ENCODE measurements around the gene KRT76.

KRT76 gene

GRCh38 chr12:52818388-52818787, 41.2 kb upstream of the KRT76 start:
- no peaks in the 10 kb centered on the region for H3K9me3 ChIP-seq (replicated peaks; ENCODE audit: low read length)
- H3K27me3 ChIP-seq (ENCODE audit: control insufficient read depth, insufficient read depth, low read length), result peaks cover 61% of the 10 kb centered on the region
- H3K9ac ChIP-seq (ENCODE audit: low read depth, low read length), result no peak overlapping the region
- no peak overlapping the region for H3K4me3 ChIP-seq (ENCODE audit: low read length)
- no peak overlapping the region for H3K4me2 ChIP-seq (ENCODE audit: low read length)
- H3K36me3 ChIP-seq (ENCODE audit: insufficient read depth, low read length), result no peaks in the 10 kb centered on the region
- no peaks in the 10 kb centered on the region for H3K4me1 ChIP-seq (ENCODE audit: control insufficient read depth, insufficient read depth, low read length)

GRCh38 chr12:52817699-52818238, 40.6 kb upstream of the KRT76 start:
- Histone ChIP-seq H3K4me1 (ENCODE audit: control insufficient read depth, insufficient read depth, low read length) (no peaks in the 10 kb centered on the region), H3K36me3 (ENCODE audit: insufficient read depth, low read length) (no peaks in the 10 kb centered on the region), H3K4me3 (ENCODE audit: low read length) (no peak overlapping the region), H3K9me3 (replicated peaks; ENCODE audit: low read length) (no peaks in the 10 kb centered on the region), H3K27me3 (ENCODE audit: control insufficient read depth, insufficient read depth, low read length) (peaks cover 61% of the 10 kb centered on the region), H3K4me2 (ENCODE audit: low read length) (no peak overlapping the region), H3K9ac (ENCODE audit: low read depth, low read length) (no peak overlapping the region)

- Histone ChIP-seq H3K4me1 (ENCODE audit: control insufficient read depth, insufficient read depth, low read length) (no peaks in the 10 kb centered on the region), H3K4me3 (ENCODE audit: low read length) (no peak overlapping the region), H3K4me2 (ENCODE audit: low read length) (no peak overlapping the region), H3K9me3 (replicated peaks; ENCODE audit: low read length) (no peaks in the 10 kb centered on the region), H3K9ac (ENCODE audit: low read depth, low read length) (no peak overlapping the region), H3K36me3 (ENCODE audit: insufficient read depth, low read length) (no peaks in the 10 kb centered on the region), H3K27me3 (ENCODE audit: control insufficient read depth, insufficient read depth, low read length) (peaks cover 61% of the 10 kb centered on the region)
Observed at GRCh38 chr12:52817003-52817698, 40.0 kb upstream of the KRT76 start.

- Histone ChIP-seq H3K27me3 (ENCODE audit: control insufficient read depth, insufficient read depth, low read length) (peaks cover 61% of the 10 kb centered on the region), H3K9ac (ENCODE audit: low read depth, low read length) (no peak overlapping the region), H3K9me3 (replicated peaks; ENCODE audit: low read length) (no peaks in the 10 kb centered on the region), H3K36me3 (ENCODE audit: insufficient read depth, low read length) (no peaks in the 10 kb centered on the region), H3K4me1 (ENCODE audit: control insufficient read depth, insufficient read depth, low read length) (no peaks in the 10 kb centered on the region), H3K4me2 (ENCODE audit: low read length) (no peak overlapping the region), H3K4me3 (ENCODE audit: low read length) (no peak overlapping the region)
Observed at GRCh38 chr12:52815676-52816588, 38.8 kb upstream of the KRT76 start.

- no peak overlapping the region for H3K4me2 ChIP-seq (ENCODE audit: low read length)
- no peaks in the 10 kb centered on the region for H3K36me3 ChIP-seq (ENCODE audit: insufficient read depth, low read length)
- no peak overlapping the region for H3K4me3 ChIP-seq (ENCODE audit: low read length)
- peaks cover 58% of the 10 kb centered on the region for H3K27me3 ChIP-seq (ENCODE audit: control insufficient read depth, insufficient read depth, low read length)
- no peak overlapping the region for H3K9ac ChIP-seq (ENCODE audit: low read depth, low read length)
- H3K9me3 ChIP-seq (replicated peaks; ENCODE audit: low read length), result no peaks in the 10 kb centered on the region
- no peaks in the 10 kb centered on the region for H3K4me1 ChIP-seq (ENCODE audit: control insufficient read depth, insufficient read depth, low read length)
Observed at GRCh38 chr12:52815161-52815560, 38.0 kb upstream of the KRT76 start.

GRCh38 chr12:52814710-52815155, 37.6 kb upstream of the KRT76 start:
- Histone ChIP-seq H3K4me1 (ENCODE audit: control insufficient read depth, insufficient read depth, low read length) (no peaks in the 10 kb centered on the region), H3K9me3 (replicated peaks; ENCODE audit: low read length) (no peaks in the 10 kb centered on the region), H3K9ac (ENCODE audit: low read depth, low read length) (no peak overlapping the region), H3K4me2 (ENCODE audit: low read length) (no peak overlapping the region), H3K27me3 (ENCODE audit: control insufficient read depth, insufficient read depth, low read length) (peaks cover 58% of the 10 kb centered on the region), H3K4me3 (ENCODE audit: low read length) (no peak overlapping the region), H3K36me3 (ENCODE audit: insufficient read depth, low read length) (no peaks in the 10 kb centered on the region)

GRCh38 chr12:52813885-52814709, 37.0 kb upstream of the KRT76 start, which contains the start of gene KRT4:
KRT4 (minus strand) TSS chr12:52814116; CDS start chr12:52814058, 58 bp downstream.
- Histone ChIP-seq H3K36me3 (ENCODE audit: insufficient read depth, low read length) (no peaks in the 10 kb centered on the region), H3K9ac (ENCODE audit: low read depth, low read length) (no peak within 1 kb of the TSS), H3K27me3 (ENCODE audit: control insufficient read depth, insufficient read depth, low read length) (peaks cover 64% of the 10 kb centered on the region), H3K4me2 (ENCODE audit: low read length) (no peak within 1 kb of the TSS), H3K4me3 (ENCODE audit: low read length) (no peak within 1 kb of the TSS), H3K9me3 (replicated peaks; ENCODE audit: low read length) (no peaks in the 10 kb centered on the region), H3K4me1 (ENCODE audit: control insufficient read depth, insufficient read depth, low read length) (no peaks in the 10 kb centered on the region)

- Histone ChIP-seq H3K4me2 (ENCODE audit: low read length) (no peak overlapping the region), H3K4me1 (ENCODE audit: control insufficient read depth, insufficient read depth, low read length) (no peaks in the 10 kb centered on the region), H3K9ac (ENCODE audit: low read depth, low read length) (no peak overlapping the region), H3K36me3 (ENCODE audit: insufficient read depth, low read length) (no peaks in the 10 kb centered on the region), H3K27me3 (ENCODE audit: control insufficient read depth, insufficient read depth, low read length) (peaks cover 64% of the 10 kb centered on the region), H3K4me3 (ENCODE audit: low read length) (no peak overlapping the region), H3K9me3 (replicated peaks; ENCODE audit: low read length) (no peaks in the 10 kb centered on the region)
Observed at GRCh38 chr12:52813203-52813819, 36.2 kb upstream of the KRT76 start.

- no peaks in the 10 kb centered on the region for H3K4me1 ChIP-seq (ENCODE audit: control insufficient read depth, insufficient read depth, low read length)
- no peaks in the 10 kb centered on the region for H3K9me3 ChIP-seq (replicated peaks; ENCODE audit: low read length)
- no peaks in the 10 kb centered on the region for H3K36me3 ChIP-seq (ENCODE audit: insufficient read depth, low read length)
- no peak overlapping the region for H3K9ac ChIP-seq (ENCODE audit: low read depth, low read length)
- no peak overlapping the region for H3K4me2 ChIP-seq (ENCODE audit: low read length)
- H3K27me3 ChIP-seq (ENCODE audit: control insufficient read depth, insufficient read depth, low read length), result peaks cover 64% of the 10 kb centered on the region
- H3K4me3 ChIP-seq (ENCODE audit: low read length), result no peak overlapping the region
Observed at GRCh38 chr12:52812749-52813148, 35.6 kb upstream of the KRT76 start.

- no peak overlapping the region for H3K4me3 ChIP-seq (ENCODE audit: low read length)
- no peak overlapping the region for H3K9ac ChIP-seq (ENCODE audit: low read depth, low read length)
- no peaks in the 10 kb centered on the region for H3K4me1 ChIP-seq (ENCODE audit: control insufficient read depth, insufficient read depth, low read length)
- no peaks in the 10 kb centered on the region for H3K9me3 ChIP-seq (replicated peaks; ENCODE audit: low read length)
- H3K4me2 ChIP-seq (ENCODE audit: low read length), result no peak overlapping the region
- H3K36me3 ChIP-seq (ENCODE audit: insufficient read depth, low read length), result no peaks in the 10 kb centered on the region
- peaks cover 64% of the 10 kb centered on the region for H3K27me3 ChIP-seq (ENCODE audit: control insufficient read depth, insufficient read depth, low read length)
Observed at GRCh38 chr12:52812073-52812400, 34.9 kb upstream of the KRT76 start.

Measured in skeletal muscle satellite cell (primary cell).